GM10266 (cell line): ENCODE results near the gene NOL4L.

Source experiments
- DNase-seq: peaks from one replicate; pipeline ENCODE4 v3.0.0; 2012; ENCODE audit errors: extremely low spot score
- CTCF ChIP-seq: IDR thresholded peaks from 2 replicates; pipeline ENCODE4 v1.5.1; 2012; ENCODE audit warnings: mild to moderate bottlenecking, low read depth; ENCODE audit not compliant: control insufficient read depth, insufficient read depth; ENCODE audit errors: missing control alignments

The NOL4L gene

DNA sequence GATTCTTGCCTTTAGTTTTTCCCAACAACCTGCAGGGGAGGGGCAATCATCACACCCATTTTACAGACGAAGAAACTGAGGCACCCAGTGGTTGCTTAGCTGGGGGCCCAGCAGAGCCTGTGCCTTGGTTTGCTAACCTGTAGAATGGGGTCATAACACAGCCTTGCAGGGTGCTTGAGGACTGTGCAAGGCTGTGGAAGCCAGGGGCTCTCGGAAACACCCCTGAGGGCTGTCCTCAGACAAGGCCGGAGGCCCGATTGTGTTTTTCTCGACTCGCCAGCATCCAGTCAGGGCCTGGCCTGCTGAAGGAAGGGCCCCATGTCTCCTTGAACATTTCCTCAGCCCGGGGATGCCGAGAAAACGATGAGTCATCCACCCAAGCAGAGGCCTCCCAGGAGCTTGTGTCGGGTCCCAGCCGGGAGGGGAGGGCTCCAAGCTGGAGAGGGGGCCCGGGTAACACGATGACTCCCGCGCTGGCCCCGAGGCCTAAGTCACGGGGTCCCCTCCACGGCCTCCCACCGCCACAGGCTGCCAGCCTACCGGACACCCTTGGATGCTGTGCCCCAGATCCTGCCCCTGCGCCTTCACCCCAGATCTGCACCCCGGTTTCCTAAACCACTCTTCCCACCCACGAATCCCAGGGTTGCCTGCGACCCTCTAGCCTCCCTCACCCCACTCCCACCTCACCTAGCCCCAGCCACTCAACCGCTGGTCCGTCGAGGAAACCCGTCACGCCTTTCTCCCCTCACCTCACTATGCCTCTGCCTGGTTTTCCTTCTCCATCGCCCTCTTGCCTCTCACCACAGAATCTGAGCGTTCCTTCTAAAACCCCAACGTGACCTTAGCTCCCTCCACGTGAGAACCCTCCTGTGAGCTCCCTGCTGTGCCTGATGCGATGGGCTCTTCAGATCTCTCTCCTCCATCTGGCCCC, 10.6 kb downstream of the NOL4L start:
- no peak for TF ChIP-seq CTCF
- no peak for DNase-seq

- TF ChIP-seq CTCF: no peak
- no peak for DNase-seq
Observed at GRCh38 chr20:32573167-32573851, 11.8 kb downstream of the NOL4L start.

GRCh38 chr20:32572271-32572968, 12.7 kb downstream of the NOL4L start:
- DNase-seq: no peak
- no peak for TF ChIP-seq CTCF

GRCh38 chr20:32571566-32571965, 13.6 kb downstream of the NOL4L start:
- no peak for DNase-seq
- TF ChIP-seq CTCF: no peak

- DNase-seq: no peak
- TF ChIP-seq CTCF: no peak
Observed at GRCh38 chr20:32570401-32571190, 14.5 kb downstream of the NOL4L start.

GRCh38 chr20:32569380-32570305, 15.5 kb downstream of the NOL4L start:
- no peak for TF ChIP-seq CTCF
- no peak for DNase-seq
